ENCODE data around the gene DDX41.

DNA sequence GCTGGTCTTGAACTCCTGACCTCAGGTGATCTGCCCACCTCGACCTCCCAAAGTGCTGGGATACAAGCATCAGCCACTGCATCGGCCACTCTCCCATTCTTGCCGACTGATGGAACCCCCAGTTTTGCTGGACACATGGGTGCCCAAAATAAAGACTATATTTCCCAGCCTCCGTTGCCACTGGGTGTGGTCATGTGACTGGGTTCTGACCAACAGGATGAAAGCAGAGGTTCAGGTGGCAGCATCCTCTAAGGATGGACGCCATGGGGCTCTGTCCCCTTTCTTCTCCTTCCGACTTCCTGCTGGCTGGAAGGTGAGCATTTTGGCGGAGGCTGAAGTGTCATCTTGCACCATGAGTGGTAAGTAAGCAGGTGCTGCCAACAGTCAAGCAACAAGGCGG, 29.6 kb downstream of the DDX41 start:
- TF ChIP-seq EZH2 (IDR thresholded peaks at IDR 0.05; ENCODE audit: borderline replicate concordance, low read depth, low read length, severe bottlenecking) (no peak), POLR2A (IDR thresholded peaks at IDR 0.05; ENCODE audit: low read depth, low read length) (no peak), MYC (IDR thresholded peaks at IDR 0.05; ENCODE audit: low read depth, low read length) (no peak), JUN (IDR thresholded peaks at IDR 0.05; ENCODE audit: borderline replicate concordance, insufficient read depth, insufficient read length, low read depth) (no peak), POLR2AphosphoS5 (IDR thresholded peaks at IDR 0.05; ENCODE audit: insufficient read depth, low read depth, low read length) (no peak)
- TF ChIP-seq, protein P1, sequence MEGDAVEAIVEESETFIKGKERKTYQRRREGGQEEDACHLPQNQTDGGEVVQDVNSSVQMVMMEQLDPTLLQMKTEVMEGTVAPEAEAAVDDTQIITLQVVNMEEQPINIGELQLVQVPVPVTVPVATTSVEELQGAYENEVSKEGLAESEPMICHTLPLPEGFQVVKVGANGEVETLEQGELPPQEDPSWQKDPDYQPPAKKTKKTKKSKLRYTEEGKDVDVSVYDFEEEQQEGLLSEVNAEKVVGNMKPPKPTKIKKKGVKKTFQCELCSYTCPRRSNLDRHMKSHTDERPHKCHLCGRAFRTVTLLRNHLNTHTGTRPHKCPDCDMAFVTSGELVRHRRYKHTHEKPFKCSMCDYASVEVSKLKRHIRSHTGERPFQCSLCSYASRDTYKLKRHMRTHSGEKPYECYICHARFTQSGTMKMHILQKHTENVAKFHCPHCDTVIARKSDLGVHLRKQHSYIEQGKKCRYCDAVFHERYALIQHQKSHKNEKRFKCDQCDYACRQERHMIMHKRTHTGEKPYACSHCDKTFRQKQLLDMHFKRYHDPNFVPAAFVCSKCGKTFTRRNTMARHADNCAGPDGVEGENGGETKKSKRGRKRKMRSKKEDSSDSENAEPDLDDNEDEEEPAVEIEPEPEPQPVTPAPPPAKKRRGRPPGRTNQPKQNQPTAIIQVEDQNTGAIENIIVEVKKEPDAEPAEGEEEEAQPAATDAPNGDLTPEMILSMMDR (IDR thresholded peaks at IDR 0.05; ENCODE audit: extremely low read depth in 1 of 2, insufficient read depth in 1 of 2, low read depth in 1 of 2, low read length in 2 of 2): no peak
- TF ChIP-seq, protein P2, sequence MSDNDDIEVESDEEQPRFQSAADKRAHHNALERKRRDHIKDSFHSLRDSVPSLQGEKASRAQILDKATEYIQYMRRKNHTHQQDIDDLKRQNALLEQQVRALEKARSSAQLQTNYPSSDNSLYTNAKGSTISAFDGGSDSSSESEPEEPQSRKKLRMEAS (IDR thresholded peaks at IDR 0.05; ENCODE audit: insufficient read depth, insufficient read length): no peak

All from endothelial cell of umbilical vein (primary cell).